ENCODE results near the gene ALPL.

The ALPL gene

GRCh38 chr1:21604208-21604957 lies 95.2 kb downstream of the ALPL start:
- no peak for DNase-seq

DNA sequence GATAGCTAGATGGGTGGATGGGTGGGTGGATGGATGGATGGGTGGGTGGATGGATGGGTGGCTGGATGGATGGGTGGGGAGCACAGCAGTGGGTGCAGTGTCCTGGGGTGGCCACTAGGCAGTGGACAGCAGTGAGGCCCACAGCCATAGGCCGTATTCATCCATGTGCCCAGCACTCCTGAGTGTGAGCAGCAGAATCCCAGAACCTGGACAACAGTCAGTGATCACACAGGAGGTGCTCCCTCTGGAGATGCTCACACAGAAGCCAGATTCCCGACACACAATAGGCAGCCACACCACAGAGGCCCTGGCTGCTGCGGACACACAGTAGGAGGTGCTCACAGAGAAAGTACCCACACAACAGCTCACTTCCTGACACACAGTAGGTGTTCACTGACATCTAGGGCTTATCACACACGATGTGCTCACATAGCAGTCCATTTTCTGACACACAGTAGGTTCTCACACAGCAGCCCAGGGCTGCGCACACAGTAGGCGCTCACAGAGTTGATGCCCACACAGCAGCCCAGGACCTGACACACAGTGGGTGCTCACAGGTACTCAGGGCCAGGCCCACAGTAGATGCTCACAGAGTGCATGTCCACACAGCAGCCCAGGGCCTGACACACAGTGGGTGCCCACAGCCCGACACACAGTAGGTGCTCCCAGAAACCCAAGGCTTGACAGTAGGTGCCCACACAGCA lies 95.9 kb downstream of the ALPL start:
- DNase-seq: no peak

DNA sequence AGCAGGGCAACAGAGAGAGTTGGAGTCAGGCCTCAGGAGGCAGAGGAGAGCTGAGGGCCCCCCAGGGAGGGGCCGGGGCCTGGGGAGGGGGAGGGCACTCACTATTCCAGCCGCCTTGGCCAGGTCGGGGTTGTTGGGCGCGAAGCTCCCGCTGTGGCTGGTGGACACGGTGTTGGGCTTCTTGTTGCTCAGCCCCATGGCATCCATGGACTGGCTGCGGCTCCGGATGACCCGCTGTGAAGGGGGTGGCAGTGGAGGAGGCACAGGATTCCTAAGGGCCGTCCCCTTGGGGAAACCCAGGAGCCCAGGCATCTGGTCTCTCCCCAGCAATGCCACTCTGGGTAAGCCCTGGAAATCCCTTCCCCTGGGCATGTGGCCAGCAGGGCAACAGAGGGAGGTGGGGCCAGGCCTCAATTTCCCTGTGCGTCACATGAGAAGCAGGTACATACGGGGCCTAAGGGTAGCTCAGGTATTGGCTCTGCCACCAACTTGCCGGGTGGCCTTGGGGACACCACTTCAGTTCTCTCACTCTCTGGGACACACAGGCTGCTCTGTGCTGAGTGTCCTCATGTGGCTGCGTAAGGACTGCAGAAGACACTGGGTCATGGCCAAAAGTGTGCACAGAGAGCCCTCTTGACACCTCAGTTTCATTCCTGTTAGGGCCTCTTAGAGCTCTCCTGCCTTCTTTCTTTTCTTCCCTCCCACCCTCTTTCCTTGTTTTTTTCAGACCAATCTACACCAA lies 96.9 kb downstream of the ALPL start:
- no peak for DNase-seq

GRCh38 chr1:21607549-21608529 lies 98.6 kb downstream of the ALPL start:
- peak; percentile 81 to 92 for DNase-seq

DNA sequence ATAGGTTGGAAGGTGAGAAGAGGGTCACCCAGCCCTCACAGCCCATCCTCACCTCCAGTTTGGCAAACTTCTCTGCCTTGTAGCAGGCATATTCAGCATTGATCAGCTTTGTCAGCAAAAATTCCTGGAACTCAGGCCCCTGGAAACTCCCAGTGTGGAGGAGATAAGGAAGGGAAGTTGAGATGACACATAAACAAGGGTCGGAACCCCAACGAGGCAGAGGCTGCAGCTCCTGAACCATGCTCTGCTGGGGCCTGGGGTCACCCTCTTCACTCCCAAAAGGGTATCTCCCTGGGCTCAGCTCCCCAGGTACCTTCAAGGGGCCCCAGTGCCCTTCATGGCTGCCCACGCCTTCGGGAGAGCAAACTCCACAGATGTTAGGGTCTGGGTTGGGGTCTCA lies 99.6 kb downstream of the ALPL start:
- no peak for DNase-seq

DNA sequence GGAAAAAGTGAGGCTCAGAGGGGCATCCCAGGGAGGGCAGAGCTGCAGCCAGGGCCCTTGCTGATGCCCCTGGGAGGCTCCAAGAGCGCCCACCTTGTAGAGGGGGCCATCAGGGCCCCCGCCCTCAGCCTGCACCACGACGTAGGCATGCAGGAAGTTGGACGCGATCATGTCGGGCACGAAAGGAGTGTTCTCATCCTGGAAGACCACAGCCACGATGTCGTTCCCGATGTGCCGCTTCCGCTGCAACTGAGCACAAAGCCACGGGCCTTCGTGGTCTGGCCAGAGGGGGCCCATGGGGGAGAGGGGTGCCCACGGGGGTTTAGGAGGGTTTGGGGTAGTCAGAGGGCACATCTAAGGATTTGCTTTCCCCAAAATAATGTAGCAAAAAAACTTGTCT lies 100.8 kb downstream of the ALPL start:
- DNase-seq: no peak

DNA sequence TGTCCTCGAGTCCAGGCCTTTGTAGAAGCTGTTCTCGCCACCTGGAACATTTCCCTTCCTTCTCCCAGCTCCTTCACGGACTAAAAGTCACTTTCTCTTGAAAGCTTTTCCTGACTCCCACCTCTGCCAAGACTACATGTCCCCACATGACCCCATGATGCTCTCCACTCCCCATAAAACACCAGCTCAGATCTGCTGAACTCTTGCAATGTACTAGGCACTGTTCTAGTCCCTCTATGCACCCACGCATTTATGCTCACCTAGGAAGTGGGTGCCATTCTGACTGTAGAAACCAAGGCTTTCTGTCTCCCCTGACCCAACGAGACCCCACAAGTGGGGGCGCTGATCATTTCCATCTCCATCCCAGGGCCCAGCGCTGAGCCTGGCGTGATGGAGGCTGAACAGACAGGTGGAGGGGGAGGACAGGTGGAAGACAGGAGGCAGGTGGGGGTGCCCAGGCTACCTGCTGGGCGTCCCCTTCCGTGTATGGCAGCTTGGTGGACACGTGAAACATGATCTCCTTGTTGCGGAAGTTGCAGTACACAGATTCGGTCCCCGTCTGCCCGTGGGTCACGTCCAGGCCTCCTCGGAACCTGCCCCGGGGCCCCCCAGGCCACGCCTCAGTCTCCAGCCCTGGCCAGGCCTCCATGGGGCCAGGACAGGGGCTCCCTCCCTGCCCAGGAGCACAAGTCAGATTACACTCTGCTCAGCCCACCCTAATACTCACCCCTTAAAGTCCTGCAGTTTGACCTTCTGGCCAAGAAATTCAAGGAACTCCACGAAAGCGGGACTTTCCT lies 102.0 kb downstream of the ALPL start:
- no peak for DNase-seq

GRCh38 chr1:21612057-21612456 lies 102.8 kb downstream of the ALPL start:
- DNase-seq: no peak

DNA sequence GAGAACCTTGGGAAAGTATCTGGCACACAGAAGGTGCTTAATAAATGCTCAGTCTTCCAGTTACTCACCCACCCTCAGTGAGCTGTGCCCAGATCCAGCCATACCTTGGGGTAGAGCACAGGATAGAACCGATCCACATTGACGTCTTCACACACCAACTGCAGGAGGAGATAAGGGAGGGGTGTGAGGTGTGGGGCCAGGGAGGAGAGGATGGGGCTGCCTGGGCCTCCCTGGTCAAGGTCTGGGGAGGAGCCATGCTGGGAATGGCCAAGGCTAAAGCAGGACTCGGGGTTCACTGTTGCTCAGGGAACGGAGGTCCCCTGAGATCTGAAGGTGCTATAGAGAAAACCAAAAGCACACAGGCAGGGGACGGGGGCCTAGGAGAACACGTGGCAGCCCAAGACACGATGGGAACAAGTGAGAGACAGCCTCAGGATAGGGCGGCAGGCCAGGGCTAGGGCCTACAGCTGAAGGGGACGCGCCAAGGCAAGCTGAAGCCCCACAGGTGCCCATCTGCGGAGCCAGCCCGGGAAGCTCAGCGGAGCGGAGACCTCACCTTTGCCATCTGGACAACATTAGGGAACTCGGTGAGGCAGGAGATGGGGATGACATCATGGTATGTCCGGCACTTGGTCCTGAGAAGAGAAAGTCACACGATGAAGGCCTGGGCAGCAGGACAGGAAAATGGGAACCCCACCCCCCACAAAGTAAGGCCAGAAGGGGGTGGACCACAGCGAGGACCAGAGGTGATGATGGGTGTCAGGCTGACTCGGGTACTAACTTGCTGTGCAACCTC lies 104.0 kb downstream of the ALPL start:
- no peak for DNase-seq

GRCh38 chr1:21614419-21615115 lies 105.3 kb downstream of the ALPL start:
- no peak for DNase-seq

- no peak for DNase-seq
These were observed 107.1 kb downstream of the ALPL start for GRCh38 chr1:21616372-21616771.

GRCh38 chr1:21617126-21617738 lies 108.0 kb downstream of the ALPL start:
- DNase-seq: no peak

- no peak for DNase-seq
These were observed 108.8 kb downstream of the ALPL start for GRCh38 chr1:21618059-21618458.

DNA sequence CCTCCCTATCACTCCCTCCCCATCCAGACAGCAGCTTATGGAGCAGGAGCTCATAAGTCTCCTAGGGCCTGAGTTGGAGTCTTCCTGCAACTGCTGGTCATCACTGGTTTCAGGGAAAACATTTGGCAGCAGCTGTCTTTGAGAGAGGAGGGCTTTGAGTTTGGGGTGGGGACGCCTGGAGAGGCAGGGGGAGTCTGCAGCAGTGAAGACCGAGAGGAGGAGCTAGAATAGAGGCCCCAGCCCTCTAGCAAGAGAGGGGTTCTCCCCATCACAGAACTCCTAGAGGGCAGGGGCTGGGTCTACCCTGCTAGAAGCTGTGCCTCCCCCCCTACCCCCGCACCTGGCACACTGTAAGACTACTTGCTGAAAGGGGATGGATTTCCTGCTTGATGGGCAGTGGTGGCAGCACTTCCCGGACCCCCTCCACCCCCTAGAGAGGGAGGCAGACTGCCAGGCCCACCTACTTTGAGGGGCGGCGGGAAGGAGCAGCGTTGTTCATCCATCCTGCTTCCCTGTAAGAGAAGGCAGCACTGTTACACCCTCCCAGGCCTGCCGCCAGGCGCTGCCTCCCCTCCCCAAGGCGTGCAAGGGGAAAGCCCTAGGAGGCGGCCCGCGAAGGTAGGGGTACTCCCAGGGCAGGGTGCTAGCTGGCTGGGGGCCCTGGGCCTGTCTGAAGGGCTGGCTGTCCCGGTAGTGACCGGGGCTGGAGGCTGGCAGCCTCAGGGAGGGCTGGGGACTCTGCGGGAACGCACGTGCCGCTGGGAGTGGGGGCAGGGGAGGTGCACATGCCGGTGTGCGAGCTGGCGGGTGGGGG lies 109.5 kb downstream of the ALPL start:
- no peak for DNase-seq

DNA sequence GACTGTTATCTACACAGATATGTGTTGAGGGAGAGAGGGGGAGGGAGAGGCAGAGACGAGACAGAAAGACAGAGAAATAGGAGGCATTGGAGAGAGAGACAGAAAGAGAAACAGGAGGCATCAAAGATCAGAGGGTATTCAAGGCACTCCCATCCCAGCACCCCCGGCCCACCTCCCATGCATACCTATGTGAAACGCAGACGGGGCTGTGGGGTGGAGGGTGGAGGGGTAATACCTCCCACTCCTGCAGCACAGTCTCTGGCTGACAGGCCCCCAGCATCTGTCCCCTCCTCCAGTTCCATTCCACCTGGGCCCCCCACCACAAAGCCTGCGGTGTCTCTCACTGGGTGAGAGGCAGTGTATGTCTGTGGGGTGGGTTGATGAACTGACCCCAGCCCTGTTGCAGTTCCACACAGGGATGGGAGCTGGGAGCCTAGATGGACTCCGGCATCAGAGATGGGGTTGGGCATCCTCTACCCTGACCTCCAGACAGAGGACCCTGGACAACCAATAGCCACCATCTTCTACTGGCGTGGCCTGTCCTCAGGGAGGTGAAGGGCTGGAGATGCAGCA lies 110.2 kb downstream of the ALPL start:
- DNase-seq: no peak

GRCh38 chr1:21620011-21620410 lies 110.8 kb downstream of the ALPL start:
- DNase-seq: no peak

- DNase-seq: peak in 1 of 2 experiments; percentile 12
These were observed 111.3 kb downstream of the ALPL start for GRCh38 chr1:21620496-21620895.

- no peak for DNase-seq
These were observed 111.8 kb downstream of the ALPL start for GRCh38 chr1:21621051-21621450.
